Measurements from ENCODE around the gene SYT8.

Gene SYT8

GRCh38 chr11:1866226-1866625 lies 31.4 kb downstream of the SYT8 start (continued):
- TF ChIP-seq GLI2 (tag by site-specific recombination; IDR thresholded peaks at IDR 0.05; ENCODE audit: borderline replicate concordance, low read depth) (no peak), ZNF18 (tag by site-specific recombination; IDR thresholded peaks at IDR 0.05) (no peak), ZNF16 (tag by site-specific recombination; IDR thresholded peaks at IDR 0.05; ENCODE audit: low read depth) (no peak), IKZF3 (tag by site-specific recombination; IDR thresholded peaks at IDR 0.05) (no peak)
- TF ChIP-seq, protein P1, sequence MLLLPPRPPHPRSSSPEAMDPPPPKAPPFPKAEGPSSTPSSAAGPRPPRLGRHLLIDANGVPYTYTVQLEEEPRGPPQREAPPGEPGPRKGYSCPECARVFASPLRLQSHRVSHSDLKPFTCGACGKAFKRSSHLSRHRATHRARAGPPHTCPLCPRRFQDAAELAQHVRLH (tag by site-specific recombination; IDR thresholded peaks at IDR 0.05) = no peak

DNA sequence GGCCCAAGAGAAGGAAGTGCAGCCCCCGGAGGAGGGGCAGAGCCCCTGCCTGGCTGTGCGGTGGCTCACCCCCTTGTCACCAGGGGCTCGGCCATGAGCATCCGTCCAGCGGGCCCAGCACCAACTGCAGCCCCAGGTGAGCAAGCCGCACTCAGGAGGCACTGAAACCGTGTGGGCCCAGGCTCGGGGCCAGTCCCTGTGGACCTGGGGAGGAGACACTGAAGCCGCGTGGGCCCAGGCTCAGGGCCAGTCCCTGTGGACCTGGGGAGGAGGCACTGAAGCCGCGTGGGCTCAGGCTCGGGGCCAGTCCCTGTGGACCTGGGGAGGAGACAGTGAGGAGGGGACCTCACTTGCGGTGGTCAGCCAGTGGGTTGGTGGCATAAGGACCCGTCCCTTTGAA lies 32.0 kb downstream of the SYT8 start:
- Histone ChIP-seq H3K27ac (ENCODE audit: extremely low read depth, low read depth, low read length) (no peak overlapping the region), H3K4me3 (ENCODE audit: low read depth, low read length) (no peak overlapping the region), H3K9me3 (ENCODE audit: control insufficient read depth, insufficient read depth, low read depth, low read length) (no peaks in the 10 kb centered on the region), H3K4me1 (ENCODE audit: control insufficient read depth, insufficient read depth, low read length) (no peaks in the 10 kb centered on the region), H3K36me3 (ENCODE audit: control insufficient read depth in 2 of 2, insufficient read depth in 1 of 2, low read length in 2 of 2) (no peaks in the 10 kb centered on the region)
- ChIA-PET POLR2A (no interaction called here), CTCF (interaction anchor here (0.7 to 1.8 kb wide), 3 partner anchors 16 to 173 kb away, joined by 3 to 5 read pairs (median 4); partner anchors contain the start of gene TNNT3)
- TF ChIP-seq ZNF670 (tag by site-specific recombination; IDR thresholded peaks at IDR 0.05; ENCODE audit: low read depth) (no peak), ZNF157 (tag by site-specific recombination; IDR thresholded peaks at IDR 0.05) (no peak), ZNF529 (tag by site-specific recombination; IDR thresholded peaks at IDR 0.05; ENCODE audit: insufficient replicate concordance) (no peak), ZNF501 (tag by site-specific recombination; IDR thresholded peaks at IDR 0.05) (no peak), SETDB1 (IDR thresholded peaks at IDR 0.05; ENCODE audit: insufficient read length, low read length) (no peak), ZSCAN4 (tag by site-specific recombination; IDR thresholded peaks at IDR 0.05) (no peak), ZNF521 (tag by site-specific recombination; IDR thresholded peaks at IDR 0.05) (no peak), ZBTB21 (tag by site-specific recombination; IDR thresholded peaks at IDR 0.05) (no peak), ZNF843 (tag by site-specific recombination; IDR thresholded peaks at IDR 0.05) (no peak), ZNF664 (tag by site-specific recombination; IDR thresholded peaks at IDR 0.05) (no peak), ZNF239 (tag by site-specific recombination; IDR thresholded peaks at IDR 0.05) (no peak), ZNF514 (tag by site-specific recombination; IDR thresholded peaks at IDR 0.05) (no peak), ZNF23 (tag by site-specific recombination; IDR thresholded peaks at IDR 0.05; ENCODE audit: borderline replicate concordance) (no peak), YY2 (tag by site-specific recombination; IDR thresholded peaks at IDR 0.05) (no peak)
- TF ChIP-seq, protein P1 (tag by site-specific recombination; IDR thresholded peaks at IDR 0.05) = no peak

- no peaks in the 10 kb centered on the region for H3K4me1 ChIP-seq (ENCODE audit: control insufficient read depth, insufficient read depth, low read length)
- no peak for TF ChIP-seq ZNF221 (tag by site-specific recombination; IDR thresholded peaks at IDR 0.05; ENCODE audit: borderline replicate concordance)
- TF ChIP-seq ZNF10 (tag by site-specific recombination; IDR thresholded peaks at IDR 0.05) = no peak
- no peak for TF ChIP-seq ZNF362 (tag by site-specific recombination; IDR thresholded peaks at IDR 0.05)
- no peak for TF ChIP-seq ZBTB8A (tag by site-specific recombination; IDR thresholded peaks at IDR 0.05)
- no peak for TF ChIP-seq ZNF747 (tag by site-specific recombination; IDR thresholded peaks at IDR 0.05)
- CTCF ChIA-PET = interaction anchor here (1.8 kb wide), 1 partner anchor 15 kb away, joined by 5 read pairs; no protein-coding TSS in a partner anchor
Measured at GRCh38 chr11:1867381-1867780, 32.6 kb downstream of the SYT8 start.

More at GRCh38 chr11:1867381-1867780, 32.6 kb downstream of the SYT8 start:
- H3K27ac ChIP-seq (ENCODE audit: extremely low read depth, low read depth, low read length) = no peak overlapping the region
- no peak overlapping the region for H3K4me3 ChIP-seq (ENCODE audit: low read depth, low read length)
- H3K9me3 ChIP-seq (ENCODE audit: control insufficient read depth, insufficient read depth, low read depth, low read length) = no peaks in the 10 kb centered on the region
- no peaks in the 10 kb centered on the region for H3K36me3 ChIP-seq (ENCODE audit: control insufficient read depth in 2 of 2, insufficient read depth in 1 of 2, low read length in 2 of 2)
- POLR2A ChIA-PET = no interaction called here

Data from HEK293 (cell line).